HG03457 (cell line): ENCODE data around the gene FAM110A.
"Not testable (repeated sequence)": the region's sequence is repeated elsewhere in the genome, so short reads cannot be mapped to it uniquely, and the experiment has no call there.

ENCODE experiments used
- ATAC-seq: cut with Tn5 transposase; IDR thresholded peaks from one replicate; pipeline ENCODE4 v1.9.1; 2021; ENCODE audit warnings: moderate number of reproducible peaks; ENCODE audit not compliant: unreplicated experiment

Gene FAM110A

GRCh38 chr20:822651-823573, 10.6 kb upstream of the FAM110A start:
- no peak for ATAC-seq

GRCh38 chr20:823574-823902, 10.0 kb upstream of the FAM110A start:
- no peak for ATAC-seq

- ATAC-seq: no peak
Observed at GRCh38 chr20:824490-824889, 9.0 kb upstream of the FAM110A start.

GRCh38 chr20:824916-825315, 8.6 kb upstream of the FAM110A start:
- no peak for ATAC-seq

DNA sequence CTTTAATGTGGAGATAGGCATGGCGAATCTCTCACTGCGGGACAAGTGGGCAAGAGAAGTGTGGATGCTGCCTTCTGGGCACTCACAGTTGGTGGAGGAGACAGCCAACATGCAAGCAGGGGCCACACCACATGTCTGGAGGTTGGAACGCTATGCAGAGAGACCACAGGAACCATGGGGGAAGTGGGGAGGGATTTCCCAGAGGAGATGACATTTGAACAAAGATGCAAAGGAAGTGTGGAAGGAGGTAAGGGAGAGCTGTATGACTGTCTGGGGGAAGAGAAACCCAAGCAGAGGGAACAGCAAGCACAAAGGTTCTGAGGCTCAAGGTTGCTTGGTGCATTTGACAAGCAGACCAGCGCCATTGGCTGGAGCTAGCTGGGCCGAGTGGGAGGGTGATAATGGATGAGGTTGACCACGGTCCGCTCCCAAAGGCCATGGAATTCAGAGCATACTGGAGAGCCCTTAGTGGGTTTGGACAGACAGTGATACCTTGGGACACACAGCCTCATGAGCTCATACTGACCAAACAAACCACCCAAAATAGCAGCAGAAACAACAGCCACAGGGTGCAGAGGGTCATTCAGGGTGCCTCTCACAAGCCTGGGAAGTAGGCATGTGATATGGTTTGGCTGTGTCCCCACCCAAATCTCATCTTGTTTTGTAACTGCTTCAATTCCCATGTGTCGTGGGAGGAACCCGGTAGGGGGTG, 7.6 kb upstream of the FAM110A start:
- no peak for ATAC-seq

DNA sequence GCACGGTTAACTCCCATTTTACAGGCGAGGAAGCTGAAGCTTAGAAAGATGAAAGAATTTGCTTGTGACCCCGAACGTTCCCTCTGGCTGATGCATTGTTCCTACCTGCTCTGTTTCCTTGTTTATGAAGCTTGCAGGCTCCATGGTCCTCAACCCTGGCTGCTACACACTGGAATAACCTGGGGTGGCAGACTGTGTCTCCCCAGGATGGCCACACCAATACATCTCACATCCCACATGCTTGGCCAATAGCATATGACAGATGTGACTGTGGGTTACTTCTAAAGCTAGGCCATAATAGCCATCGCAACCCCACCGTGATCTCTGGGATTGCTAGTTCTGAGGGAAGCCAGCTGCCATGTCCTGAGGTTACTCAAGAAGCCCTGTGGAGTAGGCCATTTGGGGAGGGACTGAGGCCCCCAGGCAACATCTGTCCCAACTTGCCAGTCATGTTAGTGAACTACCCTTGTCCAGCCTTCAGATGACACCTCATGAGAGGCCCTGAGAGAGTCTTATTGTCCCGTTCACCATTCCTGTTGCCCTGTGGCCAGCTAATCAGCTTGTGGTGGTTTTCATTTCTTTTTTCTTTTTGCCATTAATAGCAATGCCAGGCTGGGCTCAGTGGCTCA, 6.7 kb upstream of the FAM110A start:
- no peak for ATAC-seq

- ATAC-seq: not testable (repeated sequence)
Observed at GRCh38 chr20:827981-828380, 5.5 kb upstream of the FAM110A start.

DNA sequence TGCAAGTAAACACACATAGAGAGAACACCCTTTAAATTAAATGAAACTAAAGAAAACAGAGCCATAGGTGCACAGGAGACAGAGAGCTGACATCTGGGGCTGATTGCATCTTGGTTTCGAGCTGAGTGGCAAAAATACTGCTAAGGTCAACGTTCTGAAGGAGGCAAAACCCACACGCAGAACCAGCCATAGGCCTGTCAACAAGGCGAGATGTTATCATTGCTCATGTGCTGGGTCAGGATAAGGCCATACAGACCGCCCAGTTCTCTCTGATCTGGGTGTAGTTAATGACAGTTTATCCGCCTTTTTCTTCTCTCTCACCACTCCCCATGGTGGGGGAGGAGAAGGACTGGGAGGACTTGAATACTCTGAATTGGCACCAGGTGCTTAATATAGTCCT, 4.5 kb upstream of the FAM110A start:
- no peak for ATAC-seq

DNA sequence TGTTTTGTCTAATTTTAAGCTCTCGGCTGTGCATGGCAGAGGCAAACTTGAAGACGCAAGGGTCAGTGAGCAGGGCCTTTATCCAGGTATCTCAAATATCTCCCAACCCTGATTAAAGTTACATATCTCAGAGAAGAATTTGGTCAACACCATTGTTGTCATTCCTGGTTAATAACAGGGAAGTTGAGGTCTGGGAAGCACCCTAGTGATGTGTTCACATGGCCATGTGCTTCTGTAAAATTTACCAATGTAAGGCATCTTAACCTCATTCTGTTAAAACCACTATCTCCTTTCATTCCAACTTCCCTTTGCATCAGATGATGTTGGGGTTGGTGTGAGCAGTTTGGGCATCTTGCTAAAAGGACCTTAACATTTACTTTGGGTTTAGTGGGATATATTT, 4.0 kb upstream of the FAM110A start:
- ATAC-seq: no peak

GRCh38 chr20:830011-830521, 3.4 kb upstream of the FAM110A start:
- no peak for ATAC-seq

GRCh38 chr20:831251-831650, 2.3 kb upstream of the FAM110A start:
- ATAC-seq: no peak

DNA sequence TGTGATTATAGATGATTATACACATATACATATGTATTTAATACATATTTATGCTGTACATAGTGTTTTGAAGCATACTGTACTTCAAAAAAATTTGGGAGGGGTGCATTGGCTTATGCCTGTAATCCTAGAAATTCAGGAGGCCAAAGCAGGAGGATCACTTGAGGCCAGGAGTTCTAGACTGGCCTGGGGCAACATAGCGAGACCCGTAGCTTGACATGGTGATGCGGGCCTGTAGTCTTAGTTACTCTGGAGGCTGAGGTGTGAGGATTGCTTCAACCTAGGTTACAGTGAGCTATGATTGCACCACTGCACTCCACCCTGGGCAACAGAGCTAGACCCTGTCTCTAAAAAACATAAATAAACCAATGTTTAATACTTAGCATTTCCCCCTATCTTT, 1.6 kb upstream of the FAM110A start:
- no peak for ATAC-seq

GRCh38 chr20:833121-833449, 430 bp upstream of the FAM110A start:
- ATAC-seq: no peak

- ATAC-seq: no peak
Observed at GRCh38 chr20:834151-834746, 734 bp downstream of the FAM110A start.

DNA sequence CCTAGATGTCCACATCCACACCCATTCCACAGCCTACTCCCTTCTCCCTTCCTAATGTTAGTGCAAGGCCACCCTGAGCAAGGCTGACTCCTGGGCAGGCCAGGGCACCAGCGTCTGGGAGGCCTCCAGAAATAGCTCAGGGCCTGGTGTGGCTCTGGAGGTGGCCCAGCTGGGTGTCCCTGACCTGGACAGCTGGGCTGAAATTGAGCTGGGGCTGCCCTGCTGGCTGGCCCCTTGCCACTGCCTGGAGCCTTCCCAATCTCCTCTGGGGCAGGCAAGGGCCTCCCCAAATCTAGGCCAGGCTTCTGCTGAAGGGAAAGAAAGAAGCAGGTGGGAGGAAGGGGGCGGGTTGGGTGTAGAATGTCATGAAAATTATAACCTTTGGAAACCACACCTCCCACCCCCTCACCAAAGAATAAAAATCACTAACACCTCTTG, 2.1 kb downstream of the FAM110A start:
- ATAC-seq: no peak

DNA sequence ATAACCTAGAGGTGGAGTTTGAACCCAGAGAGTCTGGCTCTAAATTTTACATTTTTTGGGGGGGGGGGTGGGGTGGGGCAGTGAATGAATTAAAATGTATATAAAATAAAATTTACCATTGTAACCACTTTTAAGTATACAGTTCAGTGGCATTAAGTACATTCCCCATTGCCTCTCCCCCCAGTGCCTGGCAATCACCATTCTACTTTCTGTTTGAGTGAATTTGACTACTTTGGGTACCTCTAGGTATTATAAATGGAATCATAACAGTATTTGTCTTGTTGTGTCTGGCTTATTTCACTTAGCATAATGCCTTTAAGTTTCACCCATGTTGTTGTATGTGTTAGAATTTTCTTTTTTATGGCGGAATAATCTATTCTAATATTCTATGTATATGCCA, 2.7 kb downstream of the FAM110A start:
- no peak for ATAC-seq

DNA sequence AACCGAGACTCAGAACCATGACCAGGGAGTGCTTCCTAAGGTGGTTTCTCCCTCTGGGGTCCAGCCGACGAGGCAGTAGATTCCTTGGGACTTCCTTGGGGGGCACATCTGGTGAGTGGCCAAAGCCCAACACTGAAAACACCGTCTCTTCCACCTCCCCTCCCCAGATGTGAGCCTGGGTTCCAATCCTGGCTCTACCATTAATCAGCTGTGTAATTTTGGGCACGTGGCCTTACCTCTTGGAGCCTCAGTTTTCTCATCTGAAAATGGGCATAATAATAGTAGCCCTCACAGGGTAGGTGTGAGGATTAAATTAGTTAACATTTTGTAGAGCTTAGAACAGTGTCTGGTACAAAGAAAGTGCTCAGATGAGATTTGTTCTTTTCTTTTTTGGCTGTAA, 5.5 kb downstream of the FAM110A start:
- no peak for ATAC-seq

GRCh38 chr20:839626-840025, 6.1 kb downstream of the FAM110A start:
- ATAC-seq: no peak

GRCh38 chr20:840503-840857, 7.0 kb downstream of the FAM110A start:
- ATAC-seq: no peak

DNA sequence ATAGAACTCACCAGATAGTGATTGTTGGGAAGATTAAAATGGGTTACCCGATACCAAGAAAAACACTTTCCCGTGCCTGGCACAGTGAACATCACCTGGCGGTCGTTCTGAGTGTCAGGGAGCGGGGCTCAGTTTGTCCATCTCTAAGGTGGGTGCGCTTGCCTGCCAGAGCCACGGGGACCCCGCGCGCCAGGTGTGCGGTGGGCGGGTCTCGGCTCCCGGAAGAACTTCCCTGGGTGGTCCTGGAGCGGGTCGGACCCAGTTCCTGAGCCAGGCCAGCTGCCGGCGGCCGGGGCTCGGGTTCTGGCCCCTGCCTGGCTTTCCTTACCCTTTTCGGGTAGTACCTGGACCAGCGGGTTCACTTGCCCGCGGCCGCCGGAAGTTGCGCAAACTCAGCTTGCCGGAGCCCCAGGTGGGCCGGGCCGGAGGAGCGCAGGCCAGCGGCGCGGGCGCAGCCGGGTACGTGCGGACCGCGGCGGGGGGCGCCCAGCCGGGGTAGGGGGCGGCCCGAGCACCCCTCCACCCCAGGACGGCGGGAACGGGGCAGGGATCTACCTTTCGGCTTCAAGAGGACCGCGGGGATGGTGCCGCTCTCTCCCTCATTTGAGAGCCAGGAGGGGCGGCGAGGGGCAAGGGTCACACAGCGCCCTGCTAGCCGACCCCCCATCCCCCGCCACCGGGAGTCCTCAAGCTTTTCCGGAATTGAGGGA, 7.5 kb downstream of the FAM110A start:
- no peak for ATAC-seq
